GM23338 (cell line): ENCODE results near the gene STRBP. TPM values are rescaled to one million over a fixed set of nuclear protein-coding genes. Genes with fewer than 3 reads are reported as not detected.

Experiments used
- ATAC-seq: fragments of 200-7000 bp; cut with Tn5 transposase; 3 replicates; pipeline ENCODE4 v1.9.1; 2020
- DNase-seq: peaks from one replicate; pipeline ENCODE4 v3.0.0-alpha.2; 2015; ENCODE audit warnings: low spot score
- H2AFZ ChIP-seq: fragments of 200-600 bp; sonication (generic); 2 replicates; pipeline ENCODE4 v1.8.0; 2016; ENCODE audit warnings: antibody characterized with exemption, mild to moderate bottlenecking, moderate library complexity
- H3F3A ChIP-seq: fragments of 200-600 bp; sonication (generic); replicated peaks from 2 replicates; pipeline ENCODE4 v1.8.0; 2017; ENCODE audit warnings: antibody characterized with exemption, mixed run types, low read depth
- H3K27ac ChIP-seq: fragments of 200-600 bp; sonication (generic); 2 replicates; pipeline ENCODE4 v1.6.1; 2016; ENCODE audit warnings: low read depth
- H3K27me3 ChIP-seq: fragments of 200-600 bp; sonication (generic); 2 replicates; pipeline ENCODE4 v1.8.0; 2016; ENCODE audit warnings: mild to moderate bottlenecking, mixed run types, moderate library complexity; ENCODE audit not compliant: insufficient read depth
- H3K36me3 ChIP-seq: fragments of 200-600 bp; sonication (generic); 2 replicates; pipeline ENCODE4 v1.8.0; 2016; ENCODE audit warnings: mild to moderate bottlenecking; ENCODE audit not compliant: insufficient read depth
- H3K4me1 ChIP-seq: fragments of 200-600 bp; sonication (generic); 2 replicates; pipeline ENCODE4 v1.8.0; 2016; ENCODE audit warnings: mild to moderate bottlenecking, moderate library complexity; ENCODE audit not compliant: insufficient read depth
- H3K4me2 ChIP-seq: fragments of 200-600 bp; sonication (generic); 2 replicates; pipeline ENCODE4 v1.7.1; 2017; ENCODE audit warnings: mixed run types
- H3K4me3 ChIP-seq: fragments of 200-600 bp; sonication (generic); 2 replicates; pipeline ENCODE4 v1.6.1; 2016; ENCODE audit warnings: mixed run types
- H3K79me2 ChIP-seq: fragments of 200-600 bp; sonication (generic); replicated peaks from 2 replicates; pipeline ENCODE4 v1.8.0; 2017; ENCODE audit warnings: mild to moderate bottlenecking; ENCODE audit not compliant: insufficient read depth
- H3K9me2 ChIP-seq: fragments of 200-600 bp; sonication (generic); 2 replicates; pipeline ENCODE4 v1.8.0; 2017; ENCODE audit not compliant: insufficient read depth
- H4K20me1 ChIP-seq: fragments of 200-600 bp; sonication (generic); replicated peaks from 2 replicates; pipeline ENCODE4 v1.8.0; 2017; ENCODE audit warnings: mild to moderate bottlenecking; ENCODE audit not compliant: insufficient read depth
- H3K27ac Mint-ChIP-seq: 2 replicates; pipeline ENCODE4 v1.8.0; 2020; ENCODE audit warnings: inconsistent platforms, mild to moderate bottlenecking, moderate library complexity, mixed read lengths
- H3K27me3 Mint-ChIP-seq: 3 replicates; pipeline ENCODE4 v1.8.0; 2022; ENCODE audit warnings: low read depth, mild to moderate bottlenecking, moderate library complexity, mixed read lengths, inconsistent platforms; ENCODE audit not compliant: insufficient read depth, poor library complexity
- H3K36me3 Mint-ChIP-seq: 3 replicates; pipeline ENCODE4 v1.8.0; 2021; ENCODE audit warnings: low read depth, mild to moderate bottlenecking, inconsistent platforms, moderate library complexity, mixed read lengths
- H3K4me1 Mint-ChIP-seq: 3 replicates; pipeline ENCODE4 v1.8.0; 2020; ENCODE audit warnings: mild to moderate bottlenecking, inconsistent platforms, mixed read lengths
- H3K4me3 Mint-ChIP-seq: 3 replicates; pipeline ENCODE4 v1.8.0; 2021; ENCODE audit warnings: moderate library complexity, mild to moderate bottlenecking, inconsistent platforms, mixed read lengths
- H3K9me3 Mint-ChIP-seq: 3 replicates; pipeline ENCODE4 v1.8.0; 2020; ENCODE audit warnings: moderate library complexity, mild to moderate bottlenecking, inconsistent platforms, mixed read lengths
- CREB1 ChIP-seq: fragments of 250-450 bp; sonication (Bioruptor Pico); IDR thresholded peaks from 2 replicates; pipeline ENCODE4 v1.5.0; 2020; ENCODE audit warnings: low read depth, mild to moderate bottlenecking, moderate library complexity
- ETS1 ChIP-seq: IDR thresholded peaks from 2 replicates; pipeline ENCODE4 v1.6.1; 2016; ENCODE audit warnings: antibody characterized with exemption
- EZH2 ChIP-seq: fragments of 200-600 bp; sonication (generic); IDR thresholded peaks from one replicate; pipeline ENCODE4 v1.8.0; 2017; ENCODE audit warnings: antibody characterized with exemption, mild to moderate bottlenecking, low read depth; ENCODE audit not compliant: unreplicated experiment
- EZH2phosphoT487 ChIP-seq: fragments of 200-600 bp; sonication (generic); IDR thresholded peaks from one replicate; pipeline ENCODE4 v1.8.1; 2018; ENCODE audit warnings: antibody characterized with exemption; ENCODE audit not compliant: unreplicated experiment
- JUNB ChIP-seq: IDR thresholded peaks from one replicate; pipeline ENCODE4 v1.6.1; 2016; ENCODE audit warnings: antibody characterized with exemption; ENCODE audit not compliant: unreplicated experiment
- NANOG ChIP-seq: IDR thresholded peaks from 2 replicates; pipeline ENCODE4 v1.6.1; 2016; ENCODE audit warnings: antibody characterized with exemption, borderline replicate concordance
- POLR2AphosphoS5 ChIP-seq: IDR thresholded peaks from 2 replicates; pipeline ENCODE4 v1.6.1; 2016; ENCODE audit warnings: antibody characterized with exemption, low read depth
- STAT1 ChIP-seq: IDR thresholded peaks from one replicate; pipeline ENCODE4 v1.6.1; 2016; ENCODE audit warnings: antibody characterized with exemption; ENCODE audit not compliant: unreplicated experiment
- ZNF114 ChIP-seq: fragments of 250-450 bp; sonication (Bioruptor Pico); IDR thresholded peaks from 2 replicates; pipeline ENCODE4 v1.5.0; 2020; ENCODE audit warnings: mild to moderate bottlenecking, moderate library complexity
- ZNF331 ChIP-seq: fragments of 250-450 bp; sonication (Bioruptor Pico); IDR thresholded peaks from 2 replicates; pipeline ENCODE4 v1.5.0; 2020; ENCODE audit warnings: low read depth, mild to moderate bottlenecking, moderate library complexity
- ZNF462 ChIP-seq: fragments of 250-450 bp; sonication (Bioruptor Pico); IDR thresholded peaks from 2 replicates; pipeline ENCODE4 v1.5.0; 2020; ENCODE audit warnings: mild to moderate bottlenecking, moderate library complexity
- polyA plus RNA-seq: library from polyadenylated mRNA; unstranded; fragments of >200 nt; fragmentation: Nextera tagmentation; extraction: Ambion mirVana; gene quantifications from 2 replicates; pipeline ENCODE4 v1.2.1, GENCODE V29; 2016
- total RNA-seq: library from RNA; depleted of rRNA; stranded (reverse); fragments of >200 nt; shearing (Covaris generic); gene quantifications from 2 replicates; pipeline ENCODE4 v1.2.3, GENCODE V29; 2014
- TF ChIP-seq, protein P1 (sequence below): IDR thresholded peaks from one replicate; pipeline ENCODE4 v1.6.1; 2018; ENCODE audit warnings: antibody characterized with exemption; ENCODE audit not compliant: unreplicated experiment
- TF ChIP-seq, protein P2 (sequence below), 2 experiments: fragments of 200-600 bp in 1 of 2; sonication (generic) in 1 of 2; conservative IDR thresholded peaks; 2 replicates each; pipeline versions ENCODE4 v1.5.1 to v1.6.1; 2016 to 2017; ENCODE audit warnings: antibody characterized with exemption in 2 of 2, low read depth in 2 of 2, mild to moderate bottlenecking in 2 of 2, moderate library complexity in 1 of 2

Gene STRBP
- total and polyA plus RNA-seq, 2 experiments from 2014 or later: 80.5 to 116 TPM

DNA sequence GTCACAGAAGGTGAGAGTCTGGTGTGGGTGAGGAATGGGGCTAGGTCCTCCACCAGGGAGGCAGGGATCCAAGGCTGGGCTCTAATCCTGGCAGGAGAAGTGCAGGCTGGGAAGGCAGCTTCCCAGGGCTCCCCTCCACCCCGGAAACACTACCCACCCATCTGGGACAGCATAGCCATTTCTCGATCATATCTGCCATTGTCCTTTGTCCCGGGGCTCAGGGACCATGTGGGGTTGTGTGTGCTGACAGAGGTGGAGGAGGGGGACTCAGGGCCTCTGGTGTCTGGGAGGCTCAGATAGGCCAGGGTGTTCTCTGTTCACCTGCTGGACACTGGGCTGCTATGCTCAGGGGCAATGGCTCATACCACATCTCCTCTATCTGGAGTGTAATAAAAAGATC is 32.2 kb upstream of the STRBP start:
- H3K4me2 ChIP-seq: no peak overlapping the region
- no peaks in the 10 kb centered on the region for H3K36me3 Mint-ChIP-seq
- no peaks in the 10 kb centered on the region for H3K9me2 ChIP-seq
- ATAC-seq: no peak
- H3K4me1 Mint-ChIP-seq: peaks cover 23% of the 10 kb centered on the region
- no peaks in the 10 kb centered on the region for H4K20me1 ChIP-seq
- H3K9me3 Mint-ChIP-seq: no peaks in the 10 kb centered on the region
- no peak for TF ChIP-seq CREB1 (CRISPR knock-in tag)
- TF ChIP-seq, protein P1, sequence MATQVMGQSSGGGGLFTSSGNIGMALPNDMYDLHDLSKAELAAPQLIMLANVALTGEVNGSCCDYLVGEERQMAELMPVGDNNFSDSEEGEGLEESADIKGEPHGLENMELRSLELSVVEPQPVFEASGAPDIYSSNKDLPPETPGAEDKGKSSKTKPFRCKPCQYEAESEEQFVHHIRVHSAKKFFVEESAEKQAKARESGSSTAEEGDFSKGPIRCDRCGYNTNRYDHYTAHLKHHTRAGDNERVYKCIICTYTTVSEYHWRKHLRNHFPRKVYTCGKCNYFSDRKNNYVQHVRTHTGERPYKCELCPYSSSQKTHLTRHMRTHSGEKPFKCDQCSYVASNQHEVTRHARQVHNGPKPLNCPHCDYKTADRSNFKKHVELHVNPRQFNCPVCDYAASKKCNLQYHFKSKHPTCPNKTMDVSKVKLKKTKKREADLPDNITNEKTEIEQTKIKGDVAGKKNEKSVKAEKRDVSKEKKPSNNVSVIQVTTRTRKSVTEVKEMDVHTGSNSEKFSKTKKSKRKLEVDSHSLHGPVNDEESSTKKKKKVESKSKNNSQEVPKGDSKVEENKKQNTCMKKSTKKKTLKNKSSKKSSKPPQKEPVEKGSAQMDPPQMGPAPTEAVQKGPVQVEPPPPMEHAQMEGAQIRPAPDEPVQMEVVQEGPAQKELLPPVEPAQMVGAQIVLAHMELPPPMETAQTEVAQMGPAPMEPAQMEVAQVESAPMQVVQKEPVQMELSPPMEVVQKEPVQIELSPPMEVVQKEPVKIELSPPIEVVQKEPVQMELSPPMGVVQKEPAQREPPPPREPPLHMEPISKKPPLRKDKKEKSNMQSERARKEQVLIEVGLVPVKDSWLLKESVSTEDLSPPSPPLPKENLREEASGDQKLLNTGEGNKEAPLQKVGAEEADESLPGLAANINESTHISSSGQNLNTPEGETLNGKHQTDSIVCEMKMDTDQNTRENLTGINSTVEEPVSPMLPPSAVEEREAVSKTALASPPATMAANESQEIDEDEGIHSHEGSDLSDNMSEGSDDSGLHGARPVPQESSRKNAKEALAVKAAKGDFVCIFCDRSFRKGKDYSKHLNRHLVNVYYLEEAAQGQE: no peak
- TF ChIP-seq POLR2AphosphoS5: no peak
- no peak for TF ChIP-seq EZH2
- no peak for TF ChIP-seq ZNF331 (CRISPR knock-in tag)
- TF ChIP-seq ZNF114: no peak
- no peak for TF ChIP-seq NANOG
- TF ChIP-seq JUNB: no peak
- TF ChIP-seq STAT1: no peak
- TF ChIP-seq EZH2phosphoT487: no peak
- TF ChIP-seq, protein P2, sequence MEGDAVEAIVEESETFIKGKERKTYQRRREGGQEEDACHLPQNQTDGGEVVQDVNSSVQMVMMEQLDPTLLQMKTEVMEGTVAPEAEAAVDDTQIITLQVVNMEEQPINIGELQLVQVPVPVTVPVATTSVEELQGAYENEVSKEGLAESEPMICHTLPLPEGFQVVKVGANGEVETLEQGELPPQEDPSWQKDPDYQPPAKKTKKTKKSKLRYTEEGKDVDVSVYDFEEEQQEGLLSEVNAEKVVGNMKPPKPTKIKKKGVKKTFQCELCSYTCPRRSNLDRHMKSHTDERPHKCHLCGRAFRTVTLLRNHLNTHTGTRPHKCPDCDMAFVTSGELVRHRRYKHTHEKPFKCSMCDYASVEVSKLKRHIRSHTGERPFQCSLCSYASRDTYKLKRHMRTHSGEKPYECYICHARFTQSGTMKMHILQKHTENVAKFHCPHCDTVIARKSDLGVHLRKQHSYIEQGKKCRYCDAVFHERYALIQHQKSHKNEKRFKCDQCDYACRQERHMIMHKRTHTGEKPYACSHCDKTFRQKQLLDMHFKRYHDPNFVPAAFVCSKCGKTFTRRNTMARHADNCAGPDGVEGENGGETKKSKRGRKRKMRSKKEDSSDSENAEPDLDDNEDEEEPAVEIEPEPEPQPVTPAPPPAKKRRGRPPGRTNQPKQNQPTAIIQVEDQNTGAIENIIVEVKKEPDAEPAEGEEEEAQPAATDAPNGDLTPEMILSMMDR (conservative IDR thresholded peaks at IDR 0.05; ENCODE audit: low read depth in 2 of 2): no peak
- no peak for TF ChIP-seq ZNF462 (CRISPR knock-in tag)
- no peak for TF ChIP-seq ETS1
- H3K27me3 Mint-ChIP-seq: peaks cover 13% of the 10 kb centered on the region
- no peak for DNase-seq
- H3K27me3 ChIP-seq: no peaks in the 10 kb centered on the region
- no peak overlapping the region for H3K27ac ChIP-seq
- H3K36me3 ChIP-seq: no peaks in the 10 kb centered on the region
- no peaks in the 10 kb centered on the region; the same call in 1 of the 2 replicates for H3K4me1 ChIP-seq
- H3K4me3 ChIP-seq: no peak overlapping the region
- H3K79me2 ChIP-seq: no peaks in the 10 kb centered on the region
- H3K4me3 Mint-ChIP-seq: no peak overlapping the region
- H3K27ac Mint-ChIP-seq: no peak overlapping the region
- H3F3A ChIP-seq: no peaks in the 10 kb centered on the region
- H2AFZ ChIP-seq: no peak overlapping the region; the same call in 1 of the 2 replicates
